UCSD-AML1 (cell line): ENCODE results near the gene IFT122.
A peak's percentile ranks its signal among the peaks of the same experiment; 100 is the strongest.

ENCODE experiments used
- DNase-seq: peaks from one replicate; lab custom pipeline; 2025; ENCODE audit not compliant: unreplicated experiment; lab: John Stamatoyannopoulos, UW

Gene IFT122

GRCh38 chr3:129415830-129416229 is 24.2 kb upstream of the IFT122 start:
- no peak for DNase-seq

GRCh38 chr3:129416415-129416814 is 23.6 kb upstream of the IFT122 start:
- DNase-seq = no peak

- no peak for DNase-seq
Observed at GRCh38 chr3:129417326-129417725, 22.7 kb upstream of the IFT122 start.

- no peak for DNase-seq
Observed at GRCh38 chr3:129418041-129418973, 21.7 kb upstream of the IFT122 start.

- no peak for DNase-seq
Observed at GRCh38 chr3:129419476-129419875, 20.5 kb upstream of the IFT122 start.

- no peak for DNase-seq
Observed at GRCh38 chr3:129421236-129421883, 18.7 kb upstream of the IFT122 start.

- DNase-seq = no peak
Observed at GRCh38 chr3:129421988-129422745, 17.9 kb upstream of the IFT122 start.

GRCh38 chr3:129422897-129423296 is 17.1 kb upstream of the IFT122 start:
- no peak for DNase-seq

- peak; percentile 31 for DNase-seq
Observed at GRCh38 chr3:129424185-129424841, 15.7 kb upstream of the IFT122 start.

- DNase-seq = no peak
Observed at GRCh38 chr3:129425213-129425612, 14.8 kb upstream of the IFT122 start.

- no peak for DNase-seq
Observed at GRCh38 chr3:129425619-129426018, 14.4 kb upstream of the IFT122 start.

- no peak for DNase-seq
Observed at GRCh38 chr3:129428007-129428375, 12.0 kb upstream of the IFT122 start.

- no peak for DNase-seq
Observed at GRCh38 chr3:129428376-129429079, 11.5 kb upstream of the IFT122 start, which contains the start of gene EFCAB12. Gene EFCAB12 (minus strand): TSS chr3:129428636. CDS start chr3:129428488, 148 bp downstream.

- DNase-seq = no peak
Observed at GRCh38 chr3:129429080-129429451, 11.0 kb upstream of the IFT122 start.

- no peak for DNase-seq
Observed at GRCh38 chr3:129429602-129430001, 10.4 kb upstream of the IFT122 start.

GRCh38 chr3:129432036-129432435 is 8.0 kb upstream of the IFT122 start:
- DNase-seq = peak; percentile 72

- DNase-seq = no peak
Observed at GRCh38 chr3:129432671-129433070, 7.4 kb upstream of the IFT122 start.

GRCh38 chr3:129433565-129433964 is 6.5 kb upstream of the IFT122 start:
- DNase-seq = no peak

GRCh38 chr3:129434140-129434539 is 5.9 kb upstream of the IFT122 start:
- no peak for DNase-seq

GRCh38 chr3:129435367-129435766 is 4.7 kb upstream of the IFT122 start:
- no peak for DNase-seq
